ENCODE measurements around the gene FOXP1. TPM values are rescaled to one million over a fixed set of nuclear protein-coding genes. Genes with fewer than 3 reads are reported as not detected.

The FOXP1 gene
- total RNA-seq, 2 experiments from 2014 or later: 493 to 508 TPM

DNA sequence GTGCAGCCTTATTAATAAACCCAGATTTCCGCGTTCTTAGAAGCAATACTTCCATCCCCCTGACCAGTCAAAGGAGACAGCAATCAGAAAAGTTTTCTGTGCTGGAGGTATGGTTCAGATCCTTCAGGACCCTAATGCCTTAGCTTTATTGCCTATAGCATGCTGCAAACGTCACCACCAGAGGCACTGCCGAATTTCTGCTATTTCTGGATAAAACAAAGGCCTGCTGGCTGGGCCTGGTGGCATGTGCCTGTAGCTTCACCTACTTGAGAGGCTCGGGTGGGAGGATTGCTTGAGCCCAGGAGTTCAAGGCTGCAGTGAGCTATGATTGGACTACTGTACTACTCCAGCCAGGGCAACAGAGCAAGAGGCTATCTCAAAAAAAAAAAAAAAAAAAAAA, 407.2 kb downstream of the FOXP1 start:
- H3K27me3 Mint-ChIP-seq: no peaks in the 10 kb centered on the region
- Histone ChIP-seq H3K36me3 (ENCODE audit: insufficient read depth, low read length) (peaks cover 25% of the 10 kb centered on the region), H3K9me3 (ENCODE audit: control insufficient read depth in 1 of 2, insufficient read depth in 1 of 2, low read length in 2 of 2) (no peaks in the 10 kb centered on the region), H3K27ac (ENCODE audit: low read depth in 1 of 2, low read length in 2 of 2) (no peak overlapping the region), H3K4me1 (ENCODE audit: insufficient read depth, low read length) (no peaks in the 10 kb centered on the region), H3K4me3 (ENCODE audit: low read length) (no peak overlapping the region), H3K27me3 (ENCODE audit: control insufficient read depth in 1 of 2, insufficient read depth in 2 of 2, low read length in 2 of 2) (no peaks in the 10 kb centered on the region)
- DNase-seq (no peak), ATAC-seq (ENCODE audit: poor library complexity) (no peak)
- peaks cover 41% of the 10 kb centered on the region for H3K4me1 Mint-ChIP-seq (ENCODE audit: low read depth)
- ChIA-PET CTCF (interaction anchor here (0.6 to 1.2 kb wide), 2 partner anchors 12 to 23 kb away, joined by 3 read pairs; no protein-coding TSS in a partner anchor), POLR2A (no interaction called here)
- no peaks in the 10 kb centered on the region for H3K9me3 Mint-ChIP-seq
- H3K4me3 Mint-ChIP-seq: no peak overlapping the region
- intact Hi-C loops (cut with DNase I, micrococcal nuclease): no loop called here
- peaks cover 82% of the 10 kb centered on the region for H3K36me3 Mint-ChIP-seq (ENCODE audit: low read depth)
- no peak for TF ChIP-seq CTCF (IDR thresholded peaks at IDR 0.05)
- H3K27ac Mint-ChIP-seq: no peak overlapping the region

GRCh38 chr3:71175691-71176365, 407.7 kb downstream of the FOXP1 start:
- POLR2A ChIA-PET: no interaction called here

GRCh38 chr3:71172951-71173350, 410.6 kb downstream of the FOXP1 start:
- ChIA-PET CTCF (no interaction called here), POLR2A (no interaction called here)
- Histone ChIP-seq H3K4me1 (ENCODE audit: insufficient read depth, low read length) (no peaks in the 10 kb centered on the region), H3K9me3 (ENCODE audit: control insufficient read depth in 1 of 2, insufficient read depth in 1 of 2, low read length in 2 of 2) (no peaks in the 10 kb centered on the region), H3K4me3 (ENCODE audit: low read length) (no peak overlapping the region), H3K27me3 (ENCODE audit: control insufficient read depth in 1 of 2, insufficient read depth in 2 of 2, low read length in 2 of 2) (no peaks in the 10 kb centered on the region), H3K36me3 (ENCODE audit: insufficient read depth, low read length) (peaks cover 25% of the 10 kb centered on the region), H3K27ac (ENCODE audit: low read depth in 1 of 2, low read length in 2 of 2) (no peak overlapping the region)
- Mint-ChIP-seq H3K27me3 (no peaks in the 10 kb centered on the region), H3K36me3 (ENCODE audit: low read depth) (peaks cover 92% of the 10 kb centered on the region), H3K4me3 (no peak overlapping the region), H3K9me3 (no peaks in the 10 kb centered on the region), H3K27ac (peak overlapping the region; percentile 45), H3K4me1 (ENCODE audit: low read depth) (peaks cover 61% of the 10 kb centered on the region)
- TF ChIP-seq CTCF (IDR thresholded peaks at IDR 0.05): no peak
- intact Hi-C loops (cut with DNase I, micrococcal nuclease): loop anchor here in 1 of 2 experiments (5.0 kb wide), 1 partner anchor 41 kb away; no protein-coding TSS in a partner anchor
- ATAC-seq (ENCODE audit: poor library complexity) (no peak), DNase-seq (no peak)

More at GRCh38 chr3:71175691-71176365, 407.7 kb downstream of the FOXP1 start:
- no peak for TF ChIP-seq CTCF (IDR thresholded peaks at IDR 0.05)
- Histone ChIP-seq H3K27me3 (ENCODE audit: control insufficient read depth in 1 of 2, insufficient read depth in 2 of 2, low read length in 2 of 2) (no peaks in the 10 kb centered on the region), H3K36me3 (ENCODE audit: insufficient read depth, low read length) (peaks cover 25% of the 10 kb centered on the region), H3K27ac (ENCODE audit: low read depth in 1 of 2, low read length in 2 of 2) (no peak overlapping the region), H3K4me1 (ENCODE audit: insufficient read depth, low read length) (no peaks in the 10 kb centered on the region), H3K9me3 (ENCODE audit: control insufficient read depth in 1 of 2, insufficient read depth in 1 of 2, low read length in 2 of 2) (no peaks in the 10 kb centered on the region), H3K4me3 (ENCODE audit: low read length) (no peak overlapping the region)
- Mint-ChIP-seq H3K9me3 (no peaks in the 10 kb centered on the region), H3K27me3 (no peaks in the 10 kb centered on the region), H3K4me3 (no peak overlapping the region), H3K4me1 (ENCODE audit: low read depth) (peaks cover 46% of the 10 kb centered on the region), H3K27ac (peak overlapping the region; percentile 49), H3K36me3 (ENCODE audit: low read depth) (peaks cover 82% of the 10 kb centered on the region)
- DNase-seq (no peak), ATAC-seq (ENCODE audit: poor library complexity) (no peak)
- CTCF ChIA-PET: no interaction called here
- intact Hi-C loops (cut with DNase I, micrococcal nuclease): no loop called here
